ENCODE results near the gene DCBLD2.

The DCBLD2 gene

DNA sequence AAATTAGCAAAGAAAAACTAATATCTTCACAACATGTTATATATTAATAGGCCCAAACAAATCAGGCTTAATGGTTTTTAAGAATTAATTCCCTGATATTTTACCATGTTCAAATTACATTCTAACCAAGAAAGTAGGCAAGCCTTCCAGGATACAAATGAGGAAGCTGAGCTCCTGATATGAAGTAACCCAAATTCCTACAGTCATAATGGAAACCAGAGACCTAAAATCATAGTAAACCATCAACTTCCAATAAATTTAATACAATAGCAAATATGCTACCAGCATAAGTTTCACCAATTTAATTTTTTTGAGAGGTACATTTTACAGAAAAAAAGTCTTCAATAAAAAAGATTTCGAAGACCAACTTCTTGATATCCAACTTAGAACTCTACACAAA is 3.8 kb downstream of the DCBLD2 start:
- WGBS, 2 donors (ENCODE audit: extremely low coverage in 2 of 2, insufficient read length in 2 of 2, insufficient replicate concordance in 1 of 2) = no CpG with 5 or more reads among the region's 1 CpG
- peaks cover 4 to 11% of the 10 kb centered on the region in 2 donors for H3K4me1 ChIP-seq (ENCODE audit: control insufficient read depth in 2 of 2, insufficient read depth in 1 of 2, low read depth in 1 of 2, low read length in 2 of 2)
- no peak overlapping the region for H3K4me3 ChIP-seq (ENCODE audit: low read length in 2 of 2)

DNA sequence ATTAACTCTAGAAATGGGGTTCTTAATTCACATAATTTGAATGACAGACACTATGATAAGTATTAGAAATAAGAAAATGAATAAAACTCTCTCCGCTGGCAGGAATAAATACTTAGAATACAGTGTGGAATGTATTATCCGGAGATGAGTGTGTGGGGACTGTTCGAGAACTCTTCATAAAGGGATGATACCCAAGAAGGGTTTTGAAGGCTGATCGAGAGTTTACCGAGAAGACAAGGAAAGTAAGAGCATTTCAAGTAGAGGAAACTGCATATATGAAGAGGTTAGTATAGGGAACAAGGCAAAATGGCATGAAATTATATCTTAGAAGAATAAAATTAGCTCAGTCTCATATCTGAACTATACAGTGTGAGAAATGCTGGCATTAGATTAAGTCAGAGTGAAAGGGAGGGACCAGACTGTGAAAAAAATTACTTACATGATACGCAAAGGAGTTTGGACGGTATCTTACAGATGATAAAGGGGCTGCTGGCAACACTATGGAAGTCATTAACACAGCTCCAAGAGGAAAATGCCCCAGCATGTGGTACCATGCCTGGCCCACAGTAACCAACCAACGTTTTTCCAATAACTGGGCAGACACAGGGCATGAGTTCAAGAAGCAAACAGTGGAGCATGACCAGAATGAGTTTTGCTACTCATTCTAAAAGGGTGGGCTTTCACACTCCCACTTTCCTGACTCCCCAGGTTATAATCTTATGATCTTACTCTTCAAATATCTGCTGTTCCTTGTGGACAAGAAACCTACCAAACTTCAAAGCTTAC is 6.5 kb downstream of the DCBLD2 start:
- no CpG with 5 or more reads among the region's 8 CpGs for WGBS, 2 donors (ENCODE audit: extremely low coverage in 2 of 2, insufficient read length in 2 of 2, insufficient replicate concordance in 1 of 2)
- no peak overlapping the region for H3K4me3 ChIP-seq (ENCODE audit: low read length in 2 of 2)

More for the DNA sequence above, 3.8 kb downstream of the DCBLD2 start:
- Histone ChIP-seq H3K18ac (ENCODE audit: low read length) (no peak overlapping the region), H3K27ac (replicated peaks; ENCODE audit: low read length) (no peak overlapping the region), H2BK5ac (ENCODE audit: low read length) (no peak overlapping the region), H2BK12ac (ENCODE audit: low read length) (no peak overlapping the region), H3K9me3 (replicated peaks in 1 of 2; ENCODE audit: control insufficient read depth in 2 of 2, insufficient read depth in 1 of 2, low read depth in 1 of 2, low read length in 2 of 2) (peaks cover 0 to 12% of the 10 kb centered on the region in 2 donors), H4K8ac (ENCODE audit: low read depth, low read length) (no peak overlapping the region), H3K14ac (ENCODE audit: low read length) (no peak overlapping the region), H3K4me2 (ENCODE audit: insufficient read depth, low read length, poor library complexity, severe bottlenecking) (no peak overlapping the region), H2AFZ (ENCODE audit: low read length) (no peak overlapping the region), H3K4ac (ENCODE audit: low read length) (no peak overlapping the region), H3K79me1 (ENCODE audit: low read depth, low read length) (no peaks in the 10 kb centered on the region), H3K27me3 (ENCODE audit: control insufficient read depth in 3 of 3, insufficient read depth in 3 of 3, low read depth in 1 of 3, low read length in 3 of 3) (no peaks in the 10 kb centered on the region), H2BK120ac (ENCODE audit: low read depth, low read length) (no peak overlapping the region), H3K36me3 (replicated peaks in 1 of 2; ENCODE audit: control insufficient read depth in 2 of 2, insufficient read depth in 2 of 2, low read length in 2 of 2) (peaks cover 0 to 31% of the 10 kb centered on the region in 2 donors), H3K23ac (ENCODE audit: low read depth, low read length, poor library complexity) (no peak overlapping the region), H3K9ac (ENCODE audit: low read depth, low read length, poor library complexity) (no peak overlapping the region), H4K91ac (ENCODE audit: low read depth, low read length, poor library complexity) (no peak overlapping the region), H2BK15ac (ENCODE audit: low read length) (no peak overlapping the region), H2AK5ac (ENCODE audit: low read depth, low read length) (no peak overlapping the region)
- no peak for DNase-seq (ENCODE audit: low spot score)

DNA sequence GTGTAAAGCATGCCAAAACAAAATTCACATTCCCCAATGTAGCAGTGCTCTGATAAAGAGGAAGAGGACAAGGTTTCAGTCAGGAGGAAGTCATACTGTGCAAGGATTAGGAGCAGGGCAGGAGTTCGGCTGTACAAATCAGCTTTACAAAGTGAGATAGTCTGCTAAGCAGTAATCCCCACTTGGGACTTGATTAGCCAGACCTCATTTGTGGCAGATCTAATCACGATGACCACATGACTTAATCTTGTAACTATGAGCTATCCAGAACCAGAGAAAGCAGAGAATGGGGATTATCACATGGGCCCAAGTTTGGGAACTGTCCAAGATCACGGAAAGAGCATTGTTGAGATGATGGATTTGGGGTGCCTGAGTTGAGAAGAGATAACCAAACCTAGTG is 7.8 kb downstream of the DCBLD2 start:
- WGBS, 2 donors (ENCODE audit: extremely low coverage in 2 of 2, insufficient read length in 2 of 2, insufficient replicate concordance in 1 of 2) = no CpG with 5 or more reads among the region's 3 CpGs
- H3K4me2 ChIP-seq (ENCODE audit: insufficient read depth, low read length, poor library complexity, severe bottlenecking) = no peak overlapping the region
- no peak overlapping the region for H3K27ac ChIP-seq (replicated peaks; ENCODE audit: low read length)
- no peak overlapping the region for H3K14ac ChIP-seq (ENCODE audit: low read length)
- peaks cover 6% of the 10 kb centered on the region for H3K79me1 ChIP-seq (ENCODE audit: low read depth, low read length)
- H3K9ac ChIP-seq (ENCODE audit: low read depth, low read length, poor library complexity) = no peak overlapping the region
- DNase-seq (ENCODE audit: low spot score) = no peak
- H3K4ac ChIP-seq (ENCODE audit: low read length) = no peak overlapping the region
- no peak overlapping the region for H4K8ac ChIP-seq (ENCODE audit: low read depth, low read length)
- peaks cover 0 to 12% of the 10 kb centered on the region in 2 donors for H3K9me3 ChIP-seq (replicated peaks in 1 of 2; ENCODE audit: control insufficient read depth in 2 of 2, insufficient read depth in 1 of 2, low read depth in 1 of 2, low read length in 2 of 2)
- no peak overlapping the region for H3K23ac ChIP-seq (ENCODE audit: low read depth, low read length, poor library complexity)
- H3K36me3 ChIP-seq (replicated peaks in 1 of 2; ENCODE audit: control insufficient read depth in 2 of 2, insufficient read depth in 2 of 2, low read length in 2 of 2) = peaks cover 0 to 52% of the 10 kb centered on the region in 2 donors
- H3K27me3 ChIP-seq (ENCODE audit: control insufficient read depth in 3 of 3, insufficient read depth in 3 of 3, low read depth in 1 of 3, low read length in 3 of 3) = no peaks in the 10 kb centered on the region
- H2BK12ac ChIP-seq (ENCODE audit: low read length) = no peak overlapping the region
- no peak overlapping the region for H3K18ac ChIP-seq (ENCODE audit: low read length)
- H2AK5ac ChIP-seq (ENCODE audit: low read depth, low read length) = no peak overlapping the region
- H3K4me1 ChIP-seq (ENCODE audit: control insufficient read depth in 2 of 2, insufficient read depth in 1 of 2, low read depth in 1 of 2, low read length in 2 of 2) = peaks cover 8 to 18% of the 10 kb centered on the region in 2 donors
- H2BK120ac ChIP-seq (ENCODE audit: low read depth, low read length) = no peak overlapping the region
- H2AFZ ChIP-seq (ENCODE audit: low read length) = no peak overlapping the region
- no peak overlapping the region for H2BK5ac ChIP-seq (ENCODE audit: low read length)
- H3K4me3 ChIP-seq (ENCODE audit: low read length in 2 of 2) = no peak overlapping the region
- no peak overlapping the region for H4K91ac ChIP-seq (ENCODE audit: low read depth, low read length, poor library complexity)
- no peak overlapping the region for H2BK15ac ChIP-seq (ENCODE audit: low read length)

More for the DNA sequence above, 6.5 kb downstream of the DCBLD2 start:
- no peak overlapping the region for H4K91ac ChIP-seq (ENCODE audit: low read depth, low read length, poor library complexity)
- H3K79me1 ChIP-seq (ENCODE audit: low read depth, low read length) = peaks cover 6% of the 10 kb centered on the region
- no peak overlapping the region for H2BK5ac ChIP-seq (ENCODE audit: low read length)
- H4K8ac ChIP-seq (ENCODE audit: low read depth, low read length) = no peak overlapping the region
- H2BK15ac ChIP-seq (ENCODE audit: low read length) = no peak overlapping the region
- no peak overlapping the region for H3K4me2 ChIP-seq (ENCODE audit: insufficient read depth, low read length, poor library complexity, severe bottlenecking)
- H2BK120ac ChIP-seq (ENCODE audit: low read depth, low read length) = no peak overlapping the region
- no peak overlapping the region for H3K9ac ChIP-seq (ENCODE audit: low read depth, low read length, poor library complexity)
- peaks cover 0 to 12% of the 10 kb centered on the region in 2 donors for H3K9me3 ChIP-seq (replicated peaks in 1 of 2; ENCODE audit: control insufficient read depth in 2 of 2, insufficient read depth in 1 of 2, low read depth in 1 of 2, low read length in 2 of 2)
- no peak overlapping the region for H2AFZ ChIP-seq (ENCODE audit: low read length)
- H3K14ac ChIP-seq (ENCODE audit: low read length) = no peak overlapping the region
- H3K27ac ChIP-seq (replicated peaks; ENCODE audit: low read length) = no peak overlapping the region
- H3K23ac ChIP-seq (ENCODE audit: low read depth, low read length, poor library complexity) = no peak overlapping the region
- H2AK5ac ChIP-seq (ENCODE audit: low read depth, low read length) = no peak overlapping the region
- H3K36me3 ChIP-seq (replicated peaks in 1 of 2; ENCODE audit: control insufficient read depth in 2 of 2, insufficient read depth in 2 of 2, low read length in 2 of 2) = peaks cover 0 to 42% of the 10 kb centered on the region in 2 donors
- DNase-seq (ENCODE audit: low spot score) = no peak
- H3K4ac ChIP-seq (ENCODE audit: low read length) = no peak overlapping the region
- H2BK12ac ChIP-seq (ENCODE audit: low read length) = no peak overlapping the region
- no peaks in the 10 kb centered on the region for H3K27me3 ChIP-seq (ENCODE audit: control insufficient read depth in 3 of 3, insufficient read depth in 3 of 3, low read depth in 1 of 3, low read length in 3 of 3)
- H3K18ac ChIP-seq (ENCODE audit: low read length) = no peak overlapping the region
- peaks cover 8 to 20% of the 10 kb centered on the region in 2 donors for H3K4me1 ChIP-seq (ENCODE audit: control insufficient read depth in 2 of 2, insufficient read depth in 1 of 2, low read depth in 1 of 2, low read length in 2 of 2)

DNA sequence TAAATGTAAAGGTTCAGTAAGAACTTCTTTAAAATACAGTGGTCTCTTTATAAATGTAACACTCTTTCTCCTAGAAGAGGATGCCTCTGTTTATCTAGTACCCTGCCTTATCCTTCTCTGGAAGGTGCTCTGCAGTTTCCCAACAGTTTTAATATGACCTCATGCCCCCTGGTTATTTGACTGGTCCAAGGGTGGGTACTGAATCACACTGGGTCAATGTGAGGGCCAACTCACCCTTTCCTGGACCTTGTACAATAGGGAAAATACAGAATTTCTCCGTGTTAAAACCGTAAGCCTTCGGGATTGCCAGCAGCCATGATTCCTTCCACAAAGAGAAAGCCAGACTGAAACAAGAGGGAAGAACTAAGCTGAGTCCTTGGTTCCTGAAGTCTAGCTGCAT is 9.2 kb downstream of the DCBLD2 start:
- H3K9ac ChIP-seq (ENCODE audit: low read depth, low read length, poor library complexity) = no peak overlapping the region
- H3K23ac ChIP-seq (ENCODE audit: low read depth, low read length, poor library complexity) = no peak overlapping the region
- no peak overlapping the region for H3K4ac ChIP-seq (ENCODE audit: low read length)
- peaks cover 6 to 18% of the 10 kb centered on the region in 2 donors for H3K4me1 ChIP-seq (ENCODE audit: control insufficient read depth in 2 of 2, insufficient read depth in 1 of 2, low read depth in 1 of 2, low read length in 2 of 2)
- no peak overlapping the region for H3K14ac ChIP-seq (ENCODE audit: low read length)
- peaks cover 0 to 55% of the 10 kb centered on the region in 2 donors for H3K36me3 ChIP-seq (replicated peaks in 1 of 2; ENCODE audit: control insufficient read depth in 2 of 2, insufficient read depth in 2 of 2, low read length in 2 of 2)
- H2AFZ ChIP-seq (ENCODE audit: low read length) = no peak overlapping the region
- H2AK5ac ChIP-seq (ENCODE audit: low read depth, low read length) = no peak overlapping the region
- no CpG with 5 or more reads among the region's 3 CpGs for WGBS, 2 donors (ENCODE audit: extremely low coverage in 2 of 2, insufficient read length in 2 of 2, insufficient replicate concordance in 1 of 2)
- no peak for DNase-seq (ENCODE audit: low spot score)
- no peak overlapping the region for H2BK15ac ChIP-seq (ENCODE audit: low read length)
- no peaks in the 10 kb centered on the region for H3K27me3 ChIP-seq (ENCODE audit: control insufficient read depth in 3 of 3, insufficient read depth in 3 of 3, low read depth in 1 of 3, low read length in 3 of 3)
- H3K4me3 ChIP-seq (ENCODE audit: low read length in 2 of 2) = no peak overlapping the region
- no peak overlapping the region for H2BK12ac ChIP-seq (ENCODE audit: low read length)
- H3K4me2 ChIP-seq (ENCODE audit: insufficient read depth, low read length, poor library complexity, severe bottlenecking) = no peak overlapping the region
- H2BK5ac ChIP-seq (ENCODE audit: low read length) = no peak overlapping the region
- H3K27ac ChIP-seq (replicated peaks; ENCODE audit: low read length) = no peak overlapping the region
- H3K79me1 ChIP-seq (ENCODE audit: low read depth, low read length) = peaks cover 6% of the 10 kb centered on the region
- H2BK120ac ChIP-seq (ENCODE audit: low read depth, low read length) = no peak overlapping the region
- H3K18ac ChIP-seq (ENCODE audit: low read length) = no peak overlapping the region
- peaks cover 0 to 12% of the 10 kb centered on the region in 2 donors for H3K9me3 ChIP-seq (replicated peaks in 1 of 2; ENCODE audit: control insufficient read depth in 2 of 2, insufficient read depth in 1 of 2, low read depth in 1 of 2, low read length in 2 of 2)
- no peak overlapping the region for H4K91ac ChIP-seq (ENCODE audit: low read depth, low read length, poor library complexity)
- no peak overlapping the region for H4K8ac ChIP-seq (ENCODE audit: low read depth, low read length)
